Heart right ventricle (tissue), 16 donors: Measurements from ENCODE around the gene PTPN9. TPM values are rescaled to one million over a fixed set of nuclear protein-coding genes. Genes with fewer than 3 reads are reported as not detected.
A peak's percentile ranks its signal among the peaks of the same experiment; 100 is the strongest.

ENCODE experiments used
- ATAC-seq, 8 donors: fragments of 200-7000 bp; cut with Tn5 transposase; one replicate each; pipeline ENCODE4 v1.9.1; 2020; ENCODE audit warnings: mild to moderate bottlenecking in 8 of 8, moderate library complexity in 8 of 8, moderate number of reproducible peaks in 1 of 8
- DNase-seq, 2 donors: peaks; one replicate each; pipeline ENCODE4 v3.0.0-alpha.2; 2020
- H3K27ac ChIP-seq, 10 donors: fragments of 200-600 bp; sonication (generic) in 2 of 10; one replicate each; pipeline versions ENCODE4 v1.5.0 to v1.8.0; 2020 to 2022; ENCODE audit warnings: mild to moderate bottlenecking in 3 of 10
- H3K27me3 ChIP-seq, 7 donors: fragments of 200-600 bp; one replicate each; pipeline ENCODE4 v1.8.0; 2021 to 2022; ENCODE audit warnings: mild to moderate bottlenecking in 2 of 7
- H3K36me3 ChIP-seq, 9 donors: fragments of 200-600 bp; sonication (generic) in 1 of 9; one replicate each; pipeline versions ENCODE4 v1.5.0 to v1.8.0; 2020 to 2022; ENCODE audit warnings: mild to moderate bottlenecking in 2 of 9
- H3K4me1 ChIP-seq, 9 donors: fragments of 200-600 bp; sonication (generic) in 1 of 9; one replicate each; pipeline versions ENCODE4 v1.5.0 to v1.8.0; 2020 to 2022; ENCODE audit warnings: mild to moderate bottlenecking in 4 of 9
- H3K4me3 ChIP-seq, 10 donors: fragments of 200-600 bp; sonication (generic) in 2 of 10; one replicate each; pipeline versions ENCODE4 v1.5.0 to v1.8.0; 2020 to 2022; ENCODE audit warnings: mild to moderate bottlenecking in 7 of 10, moderate library complexity in 2 of 10
- H3K9me3 ChIP-seq, 11 donors: fragments of 200-600 bp in 10 of 11; sonication (generic) in 2 of 11; one replicate each; pipeline versions ENCODE4 v1.5.0 to v1.8.0; 2013 to 2022; ENCODE audit warnings: mild to moderate bottlenecking in 2 of 11, control low read depth in 1 of 11, moderate library complexity in 1 of 11
- WGBS, 2 donors: extraction: QIAGEN DNeasy Blood & Tissue Kit; methylation state at CpG; one replicate each; pipeline ENCODE4 v1.1.7; 2013; ENCODE audit warnings: inconsistent platforms in 1 of 2; 5-methylcytosine and 5-hydroxymethylcytosine counted together
- intact Hi-C, 10 donors: fragments of 100-400 bp; cut with DNase I; formaldehyde crosslinking; loops; one replicate each; pipeline versions ENCODE4 v1.11.1 to v1.14.2; 2022
- polyA plus RNA-seq, 2 donors: library from polyadenylated mRNA; stranded (reverse); fragments of 200-250 nt; gene quantifications; one replicate each; pipeline ENCODE4 v1.2.3, GENCODE V29; 2013
- total RNA-seq, 10 donors: library from RNA; stranded (reverse); fragmentation: NEBNext Ultra II Directional in 3 of 10; extraction: Animal tissue kit (Norgen Biotek cat#: 25700) in 3 of 10; gene quantifications; one replicate each; pipeline versions ENCODE4 v1.2.1 to v1.2.4, GENCODE V29; 2021 to 2023
- TF ChIP-seq, protein P1 (sequence below), 9 donors: fragments of 200-600 bp; sonication (generic) in 2 of 9; IDR thresholded peaks; one replicate each; pipeline versions ENCODE4 v1.5.0 to v1.8.0; 2021 to 2022; ENCODE audit warnings: antibody characterized with exemption in 9 of 9, mild to moderate bottlenecking in 5 of 9, moderate library complexity in 1 of 9
- donor health status: Arrhythmogenic right ventricular cardiomyopathy.
- donor health status: ischemic (EF 13 %, LVEDD 7.1; RV severe dilation, severe dysfunction).
- donor health status: healthy with polysubstance abuse.
- donor health status: DM: no; HTN: yes; CAD: no.
- donor health status: DM: no; HTN: no; CAD: no.
- donor health status: ischemic (EF 25% LVEDD 6.9; RV normal size, moderate dysfunction).
- donor health status: ischemic (EF 25% LVEDD 5.7; RV mildly dilated, moderate dysfunction).
- donor health status: healthy.
- donor health status: DM: yes; HTN: yes; CAD: no.
- donor health status: Ischemic cardiomyopathy.
- donor health status: ischemic (EF 35%, LVEDD 5.7; RV mildly dilated, moderate dysfunction).
- donor health status: nonischemic (EF 11% LVEDD 7.7; RV severe dilation, severe dysfunction).
- donor health status: DM: yes; HTN: yes; CAD: no.
- donor health status: PGD.
- donor health status: ischemic (EF 29% LVEDD 5.4; RV normal size, mild dysfunction).
- donor health status: nonischemic (EF 23%, LVEDD 6.1; RV moderate dilation, normal function).

PTPN9 gene
- total and polyA plus RNA-seq, 12 donors, result 2.0 to 11.0 (median 8.0) TPM

DNA sequence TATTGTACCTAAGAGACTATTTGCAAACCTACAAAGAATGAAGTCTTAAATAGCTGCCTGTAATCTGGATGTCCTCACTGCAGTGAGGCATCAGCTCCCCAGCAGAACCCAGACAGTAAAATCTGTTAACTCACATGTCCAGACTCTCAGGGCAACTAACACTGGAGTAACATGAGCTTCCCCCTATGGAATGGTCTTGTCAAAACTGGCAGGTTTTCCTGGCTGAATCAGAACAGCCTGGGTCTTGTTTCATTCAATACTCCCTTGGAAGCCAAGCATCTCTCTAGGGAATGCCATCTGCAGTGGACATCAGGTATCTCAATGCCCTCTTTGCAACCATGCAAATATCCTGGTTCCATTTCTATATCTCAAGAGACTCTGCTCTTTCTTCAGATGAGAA lies 24.4 kb downstream of the PTPN9 start:
- Histone ChIP-seq H3K36me3 (no peaks in the 10 kb centered on the region), H3K4me3 (no peak overlapping the region), H3K27me3 (no peaks in the 10 kb centered on the region), H3K4me1 (peaks cover 0 to 35% (median 21%) of the 10 kb centered on the region in 9 donors), H3K27ac (no peak overlapping the region), H3K9me3 (no peaks in the 10 kb centered on the region)
- intact Hi-C loops, result no loop called here
- ATAC-seq, result peak in 1 of 8 donors; percentile 27
- DNase-seq, result no peak
- TF ChIP-seq, protein P1, sequence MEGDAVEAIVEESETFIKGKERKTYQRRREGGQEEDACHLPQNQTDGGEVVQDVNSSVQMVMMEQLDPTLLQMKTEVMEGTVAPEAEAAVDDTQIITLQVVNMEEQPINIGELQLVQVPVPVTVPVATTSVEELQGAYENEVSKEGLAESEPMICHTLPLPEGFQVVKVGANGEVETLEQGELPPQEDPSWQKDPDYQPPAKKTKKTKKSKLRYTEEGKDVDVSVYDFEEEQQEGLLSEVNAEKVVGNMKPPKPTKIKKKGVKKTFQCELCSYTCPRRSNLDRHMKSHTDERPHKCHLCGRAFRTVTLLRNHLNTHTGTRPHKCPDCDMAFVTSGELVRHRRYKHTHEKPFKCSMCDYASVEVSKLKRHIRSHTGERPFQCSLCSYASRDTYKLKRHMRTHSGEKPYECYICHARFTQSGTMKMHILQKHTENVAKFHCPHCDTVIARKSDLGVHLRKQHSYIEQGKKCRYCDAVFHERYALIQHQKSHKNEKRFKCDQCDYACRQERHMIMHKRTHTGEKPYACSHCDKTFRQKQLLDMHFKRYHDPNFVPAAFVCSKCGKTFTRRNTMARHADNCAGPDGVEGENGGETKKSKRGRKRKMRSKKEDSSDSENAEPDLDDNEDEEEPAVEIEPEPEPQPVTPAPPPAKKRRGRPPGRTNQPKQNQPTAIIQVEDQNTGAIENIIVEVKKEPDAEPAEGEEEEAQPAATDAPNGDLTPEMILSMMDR (IDR thresholded peaks at IDR 0.05), result no peak

DNA sequence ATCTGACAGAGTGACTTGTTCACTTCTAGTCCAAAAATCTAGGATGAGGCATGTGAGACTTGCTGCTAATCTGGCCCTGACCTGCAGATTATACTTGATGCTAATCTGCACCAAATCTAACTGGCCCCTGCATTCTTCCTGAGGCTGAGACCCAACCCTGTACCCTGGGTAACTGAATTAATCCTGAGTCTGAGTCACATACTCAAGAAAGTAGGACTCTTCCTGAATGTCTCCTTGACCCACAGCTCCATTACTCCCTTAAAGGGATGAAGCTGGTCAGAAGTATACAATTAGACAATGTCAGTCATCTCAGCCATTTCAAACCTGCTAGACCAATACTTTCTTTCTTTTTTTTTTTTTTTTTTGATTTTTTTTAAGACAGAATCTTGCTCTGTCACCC lies 25.5 kb downstream of the PTPN9 start:
- ATAC-seq (peak in 1 of 8 donors; percentile 6), DNase-seq (no peak)
- H3K9me3 ChIP-seq, result no peaks in the 10 kb centered on the region
- TF ChIP-seq, protein P1 (IDR thresholded peaks at IDR 0.05), result no peak
- no peak overlapping the region for H3K27ac ChIP-seq
- peaks cover 0 to 35% (median 21%) of the 10 kb centered on the region in 9 donors for H3K4me1 ChIP-seq
- intact Hi-C loops, result no loop called here
- H3K4me3 ChIP-seq, result no peak overlapping the region
- no peaks in the 10 kb centered on the region for H3K27me3 ChIP-seq
- H3K36me3 ChIP-seq, result no peaks in the 10 kb centered on the region

- Histone ChIP-seq H3K4me1 (peaks cover 0 to 43% (median 21%) of the 10 kb centered on the region in 9 donors), H3K27me3 (no peaks in the 10 kb centered on the region), H3K36me3 (no peaks in the 10 kb centered on the region), H3K27ac (no peak overlapping the region), H3K4me3 (no peak overlapping the region), H3K9me3 (no peaks in the 10 kb centered on the region)
- no peak for DNase-seq
- WGBS, 2 donors, result 88 to 92% methylated on average over 4 of the region's 4 CpGs
- intact Hi-C loops, result no loop called here
- TF ChIP-seq, protein P1 (IDR thresholded peaks at IDR 0.05), result no peak
- no peak for ATAC-seq
Observed at GRCh38 chr15:75551091-75551490, 28.0 kb downstream of the PTPN9 start.

- ATAC-seq (no peak), DNase-seq (no peak)
- whole genome bisulfite sequencing, 2 donors, result 40 to 48% methylated on average over 1 of the region's 1 CpG
- H3K4me3 ChIP-seq, result no peak overlapping the region
- peak overlapping the region in 1 of 10 donors; percentile 79 for H3K27ac ChIP-seq
- H3K4me1 ChIP-seq, result peaks cover 5 to 53% (median 26%) of the 10 kb centered on the region in 9 donors
- TF ChIP-seq, protein P1 (IDR thresholded peaks at IDR 0.05), result no peak
- H3K9me3 ChIP-seq, result no peaks in the 10 kb centered on the region
- no peaks in the 10 kb centered on the region for H3K36me3 ChIP-seq
- no peaks in the 10 kb centered on the region for H3K27me3 ChIP-seq
- intact Hi-C loops, result no loop called here
Observed at GRCh38 chr15:75545064-75545463, 34.1 kb downstream of the PTPN9 start.
